ENCODE results near the gene OR56B4.
"Not testable (repeated sequence)": the region's sequence is repeated elsewhere in the genome, so short reads cannot be mapped to it uniquely, and the experiment has no call there.

The OR56B4 gene, protein sequence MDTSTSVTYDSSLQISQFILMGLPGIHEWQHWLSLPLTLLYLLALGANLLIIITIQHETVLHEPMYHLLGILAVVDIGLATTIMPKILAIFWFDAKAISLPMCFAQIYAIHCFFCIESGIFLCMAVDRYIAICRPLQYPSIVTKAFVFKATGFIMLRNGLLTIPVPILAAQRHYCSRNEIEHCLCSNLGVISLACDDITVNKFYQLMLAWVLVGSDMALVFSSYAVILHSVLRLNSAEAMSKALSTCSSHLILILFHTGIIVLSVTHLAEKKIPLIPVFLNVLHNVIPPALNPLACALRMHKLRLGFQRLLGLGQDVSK

DNA sequence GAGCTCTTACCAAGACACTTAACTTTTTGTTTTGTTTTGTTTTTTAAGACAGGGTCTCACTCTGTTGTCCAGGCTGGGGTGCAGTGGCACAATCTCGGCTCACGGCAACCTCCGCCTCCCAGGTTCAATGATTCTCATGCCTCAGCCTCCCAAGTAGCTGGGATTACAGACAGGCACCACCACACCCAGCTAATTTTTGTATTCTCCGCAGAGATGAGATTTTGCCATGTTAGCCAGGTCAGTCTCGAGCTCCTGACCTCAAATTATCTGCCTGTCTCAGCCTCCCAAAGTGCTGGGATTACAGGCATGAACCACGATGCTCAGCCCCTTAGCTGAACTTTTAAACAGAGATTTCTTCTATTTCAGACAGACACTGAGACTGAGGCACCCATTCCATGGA lies at the start of gene OR56B4:
OR56B4 (plus strand) TSS at position 301 of the 400 bp plus-strand sequence; CDS start at position 396, 95 bp downstream.
- DNase-seq = not testable (repeated sequence)

GRCh38 chr11:6061475-6061874 lies 46.0 kb upstream of the OR56B4 start:
- no peak for DNase-seq

DNA sequence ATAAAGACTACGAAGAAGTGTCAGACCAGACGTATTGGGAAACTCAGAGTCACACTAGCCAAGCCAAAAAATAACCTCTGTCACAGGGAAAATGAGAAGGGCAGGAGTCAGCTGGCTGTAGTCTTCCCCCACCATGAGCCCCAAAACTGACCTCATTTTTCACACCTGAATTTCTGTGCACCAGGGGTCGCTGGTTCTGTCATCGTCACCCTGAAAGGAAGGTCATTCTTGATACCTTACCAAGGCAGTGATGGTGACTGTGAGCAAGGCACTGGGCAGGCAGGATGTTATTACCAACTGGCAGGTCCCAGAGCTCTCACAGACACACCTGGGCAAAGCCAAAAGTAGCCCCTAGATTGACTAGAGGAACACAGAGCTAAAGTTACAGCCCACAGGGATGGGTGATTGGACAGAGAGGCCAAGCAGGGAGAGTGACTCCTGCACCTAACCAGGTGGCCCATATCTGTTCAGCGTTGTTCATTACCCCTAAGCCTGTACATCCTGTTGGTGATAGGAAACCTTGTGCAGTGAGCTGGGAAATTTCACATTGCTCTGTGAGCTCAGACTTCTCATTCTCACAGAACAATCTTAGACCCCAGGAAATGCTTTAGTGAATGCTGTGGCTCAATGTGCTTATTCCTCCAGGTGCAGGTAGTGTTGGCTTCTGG lies 44.7 kb upstream of the OR56B4 start:
- no peak for DNase-seq

DNA sequence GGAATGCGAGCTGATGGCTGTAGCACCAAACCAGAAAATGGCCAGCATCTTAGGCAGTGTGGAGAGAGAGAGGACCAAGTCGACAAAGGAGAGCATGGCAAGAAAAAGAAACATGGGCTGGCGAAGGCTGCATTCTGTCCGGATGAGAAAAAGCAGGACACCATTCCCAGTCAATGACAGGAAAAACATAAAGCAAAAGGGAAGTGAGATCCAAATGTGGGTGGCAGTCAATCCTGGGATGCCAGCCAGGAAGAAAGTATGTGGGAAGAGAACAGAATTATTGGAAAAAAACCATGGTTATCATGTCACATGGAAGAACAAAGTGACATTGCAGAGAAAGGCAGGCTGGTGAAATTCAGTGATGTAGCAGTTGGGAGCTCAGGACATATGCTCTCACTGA lies 40.0 kb upstream of the OR56B4 start:
- no peak for DNase-seq

DNA sequence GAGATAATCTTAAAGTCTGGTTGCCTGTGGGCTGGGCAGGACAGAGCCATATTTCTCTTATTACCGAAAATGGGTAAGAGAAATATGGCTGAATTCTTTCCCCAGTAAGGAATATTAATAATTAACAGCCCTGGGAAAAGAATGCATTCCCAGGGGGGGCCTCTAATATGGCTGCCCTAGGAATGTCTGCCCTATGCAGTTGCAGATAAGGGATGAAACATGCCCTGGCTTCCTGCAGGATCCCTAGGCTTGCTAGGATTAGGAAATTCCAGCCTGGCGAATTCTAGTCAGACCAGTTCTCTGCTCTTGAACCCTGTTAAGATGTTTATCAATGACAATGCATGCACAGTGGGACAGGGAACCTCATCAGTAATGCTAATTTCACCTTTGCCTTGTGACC lies 31.0 kb upstream of the OR56B4 start:
- DNase-seq = not testable (repeated sequence)

GRCh38 chr11:6077723-6078122 lies 29.8 kb upstream of the OR56B4 start:
- no peak for DNase-seq

DNA sequence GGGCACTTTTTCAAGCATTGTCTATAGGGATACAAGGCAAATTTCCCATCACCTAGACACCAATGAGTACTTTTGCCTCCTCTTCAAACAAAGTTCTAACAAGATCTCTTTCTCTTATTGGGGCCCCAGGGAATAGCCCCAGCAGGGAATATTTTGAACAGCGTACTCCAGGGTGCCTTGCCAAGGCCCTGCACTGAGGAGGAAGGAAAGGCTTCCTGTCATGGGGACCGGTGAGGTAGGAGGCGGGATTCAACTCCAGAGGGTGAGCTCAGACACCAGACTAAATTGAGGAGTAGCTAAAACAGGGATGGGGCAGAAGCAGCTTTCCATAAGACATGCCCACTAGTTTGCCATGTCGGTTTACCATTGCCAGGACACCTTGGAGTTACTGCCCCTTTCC lies 28.0 kb upstream of the OR56B4 start:
- DNase-seq = no peak

- DNase-seq = no peak
Measured at GRCh38 chr11:6083129-6083528, 24.4 kb upstream of the OR56B4 start.

GRCh38 chr11:6084587-6084986 lies 22.9 kb upstream of the OR56B4 start:
- no peak for DNase-seq

GRCh38 chr11:6094186-6094585 lies 13.3 kb upstream of the OR56B4 start:
- no peak for DNase-seq

- DNase-seq = no peak
Measured at GRCh38 chr11:6095798-6096197, 11.7 kb upstream of the OR56B4 start.

- no peak for DNase-seq
Measured at GRCh38 chr11:6096417-6096816, 11.1 kb upstream of the OR56B4 start.

- no peak for DNase-seq
Measured at GRCh38 chr11:6099577-6099976, 7.9 kb upstream of the OR56B4 start.

- no peak for DNase-seq
Measured at GRCh38 chr11:6110011-6110410, 2.5 kb downstream of the OR56B4 start.

DNA sequence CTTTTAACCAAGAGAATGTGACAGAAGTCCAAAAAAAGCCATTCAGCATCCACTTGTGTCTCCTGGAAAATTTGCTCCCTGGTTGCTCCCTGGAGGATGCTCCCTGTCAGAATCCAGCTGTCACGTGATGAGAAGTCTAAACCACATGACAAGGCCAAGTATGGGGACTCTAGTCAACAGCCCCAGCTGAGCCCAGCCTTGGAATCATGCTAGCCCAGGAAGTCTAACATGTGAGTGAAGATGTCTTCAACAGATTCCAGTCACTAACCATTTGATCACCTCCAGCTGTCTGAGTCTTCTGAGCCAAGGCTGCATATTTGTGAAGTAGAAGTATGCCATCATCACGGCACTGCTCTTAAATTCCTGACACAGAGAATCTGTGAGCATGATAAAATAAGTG lies 4.2 kb downstream of the OR56B4 start:
- DNase-seq = no peak

- no peak for DNase-seq
Measured at GRCh38 chr11:6116638-6117037, 9.2 kb downstream of the OR56B4 start.

DNA sequence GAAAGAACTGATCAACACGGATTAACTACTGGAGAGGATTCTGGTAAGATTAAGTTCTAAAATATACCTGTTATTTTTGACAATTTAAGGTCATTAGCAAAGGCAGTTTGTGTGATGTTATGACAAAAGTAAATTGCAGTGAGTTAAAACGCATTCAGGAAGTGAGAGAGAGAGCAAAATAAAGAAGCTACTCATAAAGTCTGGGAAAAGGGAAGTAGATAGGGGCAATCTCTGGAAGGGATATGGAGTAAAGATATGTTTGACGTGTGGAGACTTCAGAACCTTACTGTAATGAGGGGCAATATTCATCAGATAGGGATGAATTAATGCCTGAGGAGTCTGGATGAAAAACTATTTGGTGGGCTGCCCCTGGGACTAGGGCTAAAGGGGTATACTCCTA lies 16.8 kb downstream of the OR56B4 start:
- no peak for DNase-seq

DNA sequence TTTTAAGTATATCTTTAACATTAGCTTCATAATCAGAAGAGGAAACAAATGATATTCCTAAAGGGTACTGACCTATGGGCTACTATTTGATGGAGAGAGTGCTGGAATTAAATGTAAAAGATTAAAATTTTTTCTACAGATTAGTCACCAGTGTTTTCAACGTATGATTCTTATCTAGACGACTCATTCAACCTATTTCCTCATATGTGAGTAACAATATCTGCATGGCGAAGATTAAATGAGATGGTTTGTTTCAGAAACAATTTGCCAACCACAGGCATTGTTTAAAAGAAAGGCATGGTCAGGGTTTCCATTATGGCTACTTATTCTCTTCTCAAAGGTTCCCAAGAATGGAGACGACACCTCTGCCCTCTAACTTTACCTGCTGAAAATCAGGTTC lies 20.4 kb downstream of the OR56B4 start:
- DNase-seq = no peak

DNA sequence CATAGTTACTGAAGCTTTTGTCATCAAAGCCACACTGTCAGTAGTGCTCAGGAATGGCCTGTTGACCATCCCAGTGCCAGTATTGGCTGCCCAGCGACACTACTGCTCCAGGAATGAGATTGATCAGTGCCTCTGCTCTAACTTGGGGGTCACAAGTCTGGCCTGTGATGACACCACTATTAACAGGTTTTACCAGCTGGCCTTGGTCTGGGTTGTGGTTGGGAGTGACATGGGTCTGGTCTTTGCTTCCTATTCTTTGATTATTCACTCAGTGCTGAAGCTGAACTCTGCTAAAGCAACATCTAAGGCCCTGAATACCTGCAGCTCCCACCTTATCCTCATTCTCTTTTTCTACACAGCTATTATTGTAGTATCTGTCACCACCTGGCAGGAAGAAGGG lies 21.5 kb downstream of the OR56B4 start:
- no peak for DNase-seq

- no peak for DNase-seq
Measured at GRCh38 chr11:6129635-6130034, 22.2 kb downstream of the OR56B4 start.

DNA sequence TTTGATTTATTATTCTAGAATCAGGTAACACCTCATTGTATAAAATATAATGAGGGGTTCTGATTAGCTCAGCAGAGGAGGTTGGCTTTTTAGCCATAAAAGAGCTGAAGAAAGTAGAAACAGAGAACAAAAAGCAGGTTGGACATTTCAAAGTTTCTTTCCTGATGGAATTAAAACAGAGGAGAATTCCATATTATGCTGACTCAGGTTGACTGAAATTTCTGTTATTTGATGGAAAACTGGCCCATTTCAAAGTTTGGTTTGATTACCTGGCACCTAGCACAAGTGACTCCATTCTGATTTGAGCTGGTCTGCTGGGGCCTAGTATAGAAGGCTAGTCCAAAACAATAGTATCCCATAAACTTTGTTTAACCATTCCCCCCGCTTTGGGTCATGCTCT lies 24.9 kb downstream of the OR56B4 start:
- no peak for DNase-seq

- DNase-seq = not testable (repeated sequence)
Measured at GRCh38 chr11:6135936-6136335, 28.5 kb downstream of the OR56B4 start.

GRCh38 chr11:6142936-6143335 lies 35.5 kb downstream of the OR56B4 start:
- DNase-seq = no peak

GRCh38 chr11:6143737-6144136 lies 36.3 kb downstream of the OR56B4 start:
- DNase-seq = not testable (repeated sequence)

- DNase-seq = no peak
Measured at GRCh38 chr11:6151117-6151516, 43.6 kb downstream of the OR56B4 start.

Measured in activated CD4-positive, CD25-positive, alpha-beta regulatory T cell treated with anti-CD3 and anti-CD28 coated beads, Interleukin-2, amount 50 U/mL, for 72 hours (primary cell).